Gastroesophageal sphincter (tissue), 4 donors: ENCODE measurements around the gene ARID5B. TPM values are rescaled to one million over a fixed set of nuclear protein-coding genes. Genes with fewer than 3 reads are reported as not detected.

Source experiments
- ATAC-seq: fragments of 150-250 bp; one replicate; pipeline ENCODE4 v1.9.1; 2016; ENCODE audit warnings: mild to moderate bottlenecking, moderate library complexity
- H3K27ac ChIP-seq, 4 donors: fragments of 200-600 bp; sonication (generic) in 3 of 4; 1 replicate in 3 of 4; 2 replicates in 1 of 4; pipeline ENCODE4 v1.5.1; 2016 to 2019
- H3K27me3 ChIP-seq: fragments of 200-600 bp; sonication (generic); one replicate; pipeline ENCODE4 v1.5.1; 2019
- H3K36me3 ChIP-seq, 2 donors: fragments of 200-600 bp; sonication (generic); one replicate each; pipeline ENCODE4 v1.5.1; 2019; ENCODE audit warnings: control low read depth in 1 of 2
- H3K4me1 ChIP-seq, 3 donors: fragments of 200-600 bp; sonication (generic); 1 replicate in 2 of 3; 2 replicates in 1 of 3; pipeline ENCODE4 v1.5.1; 2016 to 2019; ENCODE audit warnings: control low read depth in 2 of 3
- H3K4me3 ChIP-seq, 2 donors: fragments of 200-600 bp; sonication (generic); one replicate each; pipeline ENCODE4 v1.5.1; 2019; ENCODE audit warnings: mild to moderate bottlenecking in 1 of 2, moderate library complexity in 1 of 2
- H3K9me3 ChIP-seq, 3 donors: fragments of 200-600 bp; sonication (generic); one replicate each; pipeline ENCODE4 v1.5.1; 2017 to 2019; ENCODE audit warnings: control low read depth in 2 of 3
- EP300 ChIP-seq: sonication (generic); formaldehyde crosslinking; IDR thresholded peaks from one replicate; pipeline ENCODE4 v1.6.1; 2017; ENCODE audit warnings: antibody characterized with exemption, mild to moderate bottlenecking
- POLR2A ChIP-seq, 2 donors: fragments of 450-650 bp; IDR thresholded peaks; one replicate each; pipeline ENCODE4 v1.6.1; 2017; ENCODE audit warnings: antibody characterized with exemption in 2 of 2, mild to moderate bottlenecking in 2 of 2, moderate library complexity in 1 of 2
- POLR2AphosphoS5 ChIP-seq: sonication (generic); formaldehyde crosslinking; IDR thresholded peaks from one replicate; pipeline ENCODE4 v1.6.1; 2017; ENCODE audit warnings: antibody characterized with exemption
- WGBS, 2 donors: methylation state at CpG; one replicate each; pipeline ENCODE4 v1.1.5; 2018; ENCODE audit warnings: low coverage in 1 of 2; 5-methylcytosine and 5-hydroxymethylcytosine counted together
- total RNA-seq, 4 donors: library from RNA; depleted of rRNA; stranded (reverse); fragments of >200 nt; gene quantifications; one replicate each; pipeline ENCODE4 v1.1.0, GENCODE V29; 2016
- TF ChIP-seq, protein P1 (sequence below), 4 experiments: fragments of 200-600 bp in 2 of 4; fragments of 450-650 bp in 2 of 4; sonication (generic) in 1 of 4; IDR thresholded peaks; one replicate each; pipeline ENCODE4 v1.5.1; 2017 to 2019; ENCODE audit warnings: antibody characterized with exemption in 4 of 4, mild to moderate bottlenecking in 2 of 4, moderate library complexity in 2 of 4

Gene ARID5B
- total RNA-seq, 4 donors from 2014 or later: 34.7 to 81.4 (median 62.5) TPM

DNA sequence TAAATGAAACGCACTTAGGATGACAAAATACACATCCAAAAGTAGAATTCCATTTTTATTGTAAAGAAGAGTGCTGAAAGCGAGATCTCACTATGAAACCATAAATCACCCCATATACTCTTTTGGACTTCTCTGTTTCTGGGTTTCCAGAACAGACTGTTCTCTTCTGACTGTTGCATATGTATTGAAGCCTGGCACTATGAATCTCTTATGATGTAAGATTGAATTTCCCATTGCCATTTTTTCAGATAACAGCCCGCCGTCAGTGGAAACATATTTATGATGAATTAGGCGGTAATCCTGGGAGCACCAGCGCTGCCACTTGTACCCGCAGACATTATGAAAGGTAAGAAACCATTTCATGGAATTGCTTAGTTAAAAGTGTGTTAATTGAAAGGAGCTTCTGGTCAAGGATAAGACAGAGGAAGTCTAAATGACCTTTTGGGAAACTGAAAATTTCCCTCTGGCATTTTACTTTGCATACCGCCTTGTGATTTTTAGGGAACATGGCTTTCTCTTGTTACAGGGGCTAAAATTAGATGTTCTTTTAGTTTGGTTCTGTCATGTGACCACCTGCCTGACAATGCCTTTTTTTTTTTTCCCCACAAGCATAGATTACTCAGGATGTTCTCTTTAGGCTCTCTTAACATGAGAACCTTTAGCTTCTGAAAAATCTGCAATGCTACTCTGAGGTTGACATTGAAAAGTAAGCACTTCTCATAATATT, 168.1 kb downstream of the ARID5B start:
- no peak for TF ChIP-seq EP300
- TF ChIP-seq, protein P1, sequence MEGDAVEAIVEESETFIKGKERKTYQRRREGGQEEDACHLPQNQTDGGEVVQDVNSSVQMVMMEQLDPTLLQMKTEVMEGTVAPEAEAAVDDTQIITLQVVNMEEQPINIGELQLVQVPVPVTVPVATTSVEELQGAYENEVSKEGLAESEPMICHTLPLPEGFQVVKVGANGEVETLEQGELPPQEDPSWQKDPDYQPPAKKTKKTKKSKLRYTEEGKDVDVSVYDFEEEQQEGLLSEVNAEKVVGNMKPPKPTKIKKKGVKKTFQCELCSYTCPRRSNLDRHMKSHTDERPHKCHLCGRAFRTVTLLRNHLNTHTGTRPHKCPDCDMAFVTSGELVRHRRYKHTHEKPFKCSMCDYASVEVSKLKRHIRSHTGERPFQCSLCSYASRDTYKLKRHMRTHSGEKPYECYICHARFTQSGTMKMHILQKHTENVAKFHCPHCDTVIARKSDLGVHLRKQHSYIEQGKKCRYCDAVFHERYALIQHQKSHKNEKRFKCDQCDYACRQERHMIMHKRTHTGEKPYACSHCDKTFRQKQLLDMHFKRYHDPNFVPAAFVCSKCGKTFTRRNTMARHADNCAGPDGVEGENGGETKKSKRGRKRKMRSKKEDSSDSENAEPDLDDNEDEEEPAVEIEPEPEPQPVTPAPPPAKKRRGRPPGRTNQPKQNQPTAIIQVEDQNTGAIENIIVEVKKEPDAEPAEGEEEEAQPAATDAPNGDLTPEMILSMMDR (IDR thresholded peaks at IDR 0.05): no peak
- peak; percentile 10 for TF ChIP-seq POLR2AphosphoS5
- H3K4me3 ChIP-seq: no peak overlapping the region
- no peaks in the 10 kb centered on the region for H3K9me3 ChIP-seq
- H3K27me3 ChIP-seq: no peaks in the 10 kb centered on the region
- peaks cover 3 to 61% of the 10 kb centered on the region in 2 donors for H3K36me3 ChIP-seq
- H3K4me1 ChIP-seq: peaks cover 15 to 63% (median 25%) of the 10 kb centered on the region in 3 donors
- WGBS, 2 donors: 83 to 88% methylated on average over 8 of the region's 8 CpGs
- H3K27ac ChIP-seq: peak overlapping the region; percentile 14 to 62 (median 55)
- ATAC-seq: no peak

DNA sequence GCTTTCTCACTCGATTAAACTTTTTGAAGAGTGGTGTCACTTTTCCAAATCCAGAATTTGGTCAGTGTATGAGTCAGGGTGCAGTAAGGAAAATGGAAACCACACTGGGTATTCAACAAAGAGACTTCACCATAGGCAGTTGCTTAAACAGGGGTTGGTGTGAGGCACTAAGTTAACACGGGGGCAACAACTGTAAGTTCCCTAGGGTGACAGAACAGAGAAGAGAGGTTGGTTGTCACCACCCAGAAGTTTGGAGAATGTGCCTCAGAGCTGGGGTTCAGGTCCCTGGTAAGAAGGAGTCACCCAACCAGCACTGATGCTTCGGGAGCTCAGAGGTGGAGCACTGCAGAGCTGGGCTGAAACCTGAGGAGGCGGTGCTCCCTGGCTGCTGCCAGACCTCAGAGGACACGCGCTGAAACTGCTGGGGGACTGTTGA, 170.4 kb downstream of the ARID5B start:
- Histone ChIP-seq H3K36me3 (peaks cover 0 to 59% of the 10 kb centered on the region in 2 donors), H3K4me3 (no peak overlapping the region), H3K27ac (no peak overlapping the region), H3K4me1 (peaks cover 25 to 79% (median 29%) of the 10 kb centered on the region in 3 donors), H3K27me3 (no peaks in the 10 kb centered on the region), H3K9me3 (no peaks in the 10 kb centered on the region)
- ATAC-seq: peak; percentile 40
- TF ChIP-seq EP300 (no peak), POLR2A (IDR thresholded peaks at IDR 0.05) (no peak), POLR2AphosphoS5 (no peak)
- TF ChIP-seq, protein P1 (IDR thresholded peaks at IDR 0.05): no peak
- 77 to 81% methylated on average over 2 of the region's 6 CpGs for WGBS, 2 donors

- no peak for ATAC-seq
- 55 to 70% methylated on average over 2 of the region's 2 CpGs for WGBS, 2 donors
- TF ChIP-seq, protein P1 (IDR thresholded peaks at IDR 0.05): no peak
- no peak for TF ChIP-seq EP300
- TF ChIP-seq POLR2A (IDR thresholded peaks at IDR 0.05): no peak
- no peak for TF ChIP-seq POLR2AphosphoS5
- peaks cover 0 to 49% of the 10 kb centered on the region in 2 donors for H3K36me3 ChIP-seq
- H3K9me3 ChIP-seq: no peaks in the 10 kb centered on the region
- H3K27ac ChIP-seq: peak overlapping the region in 1 of 4 donors; percentile 26
- H3K4me3 ChIP-seq: no peak overlapping the region
- H3K4me1 ChIP-seq: peaks cover 31 to 87% (median 31%) of the 10 kb centered on the region in 3 donors
- H3K27me3 ChIP-seq: no peaks in the 10 kb centered on the region
Observed at GRCh38 chr10:62072901-62073300, 171.4 kb downstream of the ARID5B start.

- Histone ChIP-seq H3K4me1 (peaks cover 31 to 87% (median 31%) of the 10 kb centered on the region in 3 donors), H3K9me3 (no peaks in the 10 kb centered on the region), H3K27me3 (no peaks in the 10 kb centered on the region), H3K27ac (peak overlapping the region in 1 of 4 donors; percentile 26), H3K4me3 (no peak overlapping the region), H3K36me3 (peaks cover 0 to 49% of the 10 kb centered on the region in 2 donors)
- TF ChIP-seq EP300: no peak
- TF ChIP-seq POLR2AphosphoS5: no peak
- TF ChIP-seq POLR2A (IDR thresholded peaks at IDR 0.05): no peak
- TF ChIP-seq, protein P1 (IDR thresholded peaks at IDR 0.05): no peak
- WGBS, 2 donors: 14 to 22% methylated on average over 3 of the region's 3 CpGs
- ATAC-seq: no peak
Observed at GRCh38 chr10:62073429-62073828, 171.9 kb downstream of the ARID5B start.

GRCh38 chr10:62075414-62075813, 173.9 kb downstream of the ARID5B start:
- peaks cover 22 to 78% (median 26%) of the 10 kb centered on the region in 3 donors for H3K4me1 ChIP-seq

More at GRCh38 chr10:62075414-62075813, 173.9 kb downstream of the ARID5B start:
- H3K36me3 ChIP-seq: peaks cover 0 to 52% of the 10 kb centered on the region in 2 donors
- TF ChIP-seq POLR2AphosphoS5: no peak
- TF ChIP-seq, protein P1 (IDR thresholded peaks at IDR 0.05): no peak
- no peak for TF ChIP-seq POLR2A (IDR thresholded peaks at IDR 0.05)
- TF ChIP-seq EP300: no peak
- H3K27ac ChIP-seq: peak overlapping the region in 2 of 4 donors; percentile 39 to 81
- no peaks in the 10 kb centered on the region for H3K27me3 ChIP-seq
- no peak for ATAC-seq
- no peaks in the 10 kb centered on the region for H3K9me3 ChIP-seq
- no peak overlapping the region for H3K4me3 ChIP-seq
- 76 to 92% methylated on average over 4 to 5 of the region's 11 CpGs for WGBS, 2 donors
